Rectal smooth muscle tissue (tissue), 1 donor: ENCODE results near the gene FILIP1.

Experiments used
- H3K27ac ChIP-seq: one replicate; pipeline ENCODE4 v1.7.0; 2013; ENCODE audit warnings: low read depth, low read length, inconsistent platforms
- H3K27me3 ChIP-seq: one replicate; pipeline ENCODE4 v1.7.0; 2013; ENCODE audit warnings: low read length; ENCODE audit not compliant: control insufficient read depth, insufficient read depth
- H3K36me3 ChIP-seq: one replicate; pipeline ENCODE4 v1.7.0; 2013; ENCODE audit warnings: low read length; ENCODE audit not compliant: control insufficient read depth, insufficient read depth
- H3K4me1 ChIP-seq: one replicate; pipeline ENCODE4 v1.7.0; 2013; ENCODE audit warnings: low read length; ENCODE audit not compliant: control insufficient read depth, insufficient read depth
- H3K4me3 ChIP-seq: one replicate; pipeline ENCODE4 v1.7.0; 2013; ENCODE audit warnings: low read length
- H3K9ac ChIP-seq: one replicate; pipeline ENCODE4 v1.7.0; 2013; ENCODE audit warnings: low read length

The FILIP1 gene

DNA sequence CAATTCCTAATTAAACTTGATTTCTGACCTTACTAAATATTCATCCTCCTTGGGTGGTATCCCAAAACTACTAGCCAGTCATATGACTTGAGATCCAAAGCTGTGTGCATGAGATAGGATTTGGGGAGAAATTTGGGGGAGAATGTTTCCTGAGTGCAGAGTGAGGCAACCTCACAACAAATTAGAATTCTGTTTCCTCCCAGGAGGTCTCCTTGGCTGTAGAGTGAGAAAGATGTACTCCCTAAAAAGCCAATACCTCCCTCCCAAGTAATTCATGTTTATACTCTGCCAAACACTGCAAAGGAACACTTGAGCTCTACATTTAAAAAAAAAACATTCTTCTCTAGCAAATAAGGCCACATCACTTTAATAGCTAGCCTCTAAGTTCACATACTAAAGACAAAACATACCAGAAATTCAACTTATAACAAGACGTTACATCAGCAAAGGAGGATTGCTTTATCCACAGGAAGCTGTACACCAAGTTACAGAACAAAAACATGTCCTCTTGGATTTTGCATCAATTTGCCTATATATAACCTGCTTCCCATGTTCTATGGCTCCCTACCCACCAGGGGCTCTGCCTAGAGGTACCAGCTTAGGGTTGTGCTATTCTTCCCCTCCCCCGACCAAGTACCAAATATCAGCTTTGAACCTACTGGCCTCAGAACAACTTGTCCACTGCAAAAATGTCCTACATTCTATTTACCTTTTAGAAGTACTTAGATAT is 193.6 kb downstream of the FILIP1 start:
- Histone ChIP-seq H3K4me3 (no peak overlapping the region), H3K27ac (no peak overlapping the region), H3K27me3 (no peaks in the 10 kb centered on the region), H3K4me1 (peaks cover 9% of the 10 kb centered on the region), H3K36me3 (no peaks in the 10 kb centered on the region), H3K9ac (no peak overlapping the region)

DNA sequence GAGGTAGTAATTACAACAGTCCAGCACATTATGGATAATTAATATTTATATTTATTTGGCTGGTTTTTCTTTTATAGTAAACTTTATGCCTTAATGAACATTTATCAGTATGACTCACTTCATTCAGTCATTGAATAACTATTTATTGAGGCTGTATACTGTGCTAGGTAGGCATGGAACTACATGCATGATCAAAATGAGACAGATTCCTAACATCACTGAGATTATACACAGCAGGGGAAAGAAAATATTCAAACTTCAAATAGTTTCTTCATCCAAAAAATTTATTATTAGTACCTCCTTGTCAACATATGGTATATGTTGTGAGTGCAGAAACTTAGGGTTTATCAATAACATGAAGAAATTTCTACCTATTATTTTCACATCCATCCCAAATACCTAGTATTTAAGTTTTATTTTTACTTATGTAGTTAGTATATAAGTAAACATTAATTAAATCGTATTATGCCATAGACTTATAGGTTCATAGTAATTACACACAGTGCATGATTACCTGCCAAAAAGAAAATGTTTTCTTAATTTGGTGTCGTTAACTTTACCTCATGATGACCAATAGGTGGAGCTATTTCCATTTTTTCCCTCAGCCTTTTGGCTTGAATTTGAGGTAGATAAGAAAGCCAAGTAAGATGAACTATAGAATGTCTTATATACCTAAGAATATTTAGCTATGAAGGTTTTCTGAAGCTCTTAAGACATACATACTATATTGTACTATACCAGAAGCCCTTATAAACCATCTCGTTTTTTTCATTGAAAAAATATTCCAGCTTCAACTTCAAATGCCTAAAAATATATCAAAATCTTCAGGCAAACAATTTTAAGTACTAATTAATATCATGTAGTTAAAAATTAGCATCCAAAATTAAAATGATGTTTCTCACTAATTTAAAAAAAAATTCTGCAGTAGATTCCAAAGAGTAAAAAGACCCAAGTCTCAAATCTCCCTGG is 196.5 kb downstream of the FILIP1 start:
- Histone ChIP-seq H3K4me3 (no peak overlapping the region), H3K9ac (no peak overlapping the region), H3K4me1 (peaks cover 9% of the 10 kb centered on the region), H3K27me3 (no peaks in the 10 kb centered on the region), H3K36me3 (no peaks in the 10 kb centered on the region), H3K27ac (no peak overlapping the region)

DNA sequence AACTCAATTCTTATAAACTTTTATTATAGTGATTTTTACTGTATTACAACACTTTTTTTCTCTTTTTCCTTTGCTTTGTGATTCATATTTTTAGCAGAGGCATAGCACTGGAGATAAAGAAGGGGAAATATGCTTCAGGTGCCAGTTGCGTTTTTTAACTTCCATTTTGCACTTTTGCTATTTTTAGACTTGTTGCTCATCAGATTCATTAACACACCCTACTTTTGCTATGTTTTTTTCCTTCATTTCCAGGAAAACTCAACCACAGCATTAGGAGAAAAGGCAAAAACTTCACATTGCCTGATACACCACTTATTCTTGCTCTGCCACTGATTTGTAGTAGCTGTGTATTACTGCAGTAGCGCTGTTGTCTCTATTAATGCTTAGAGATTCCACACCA is 201.0 kb downstream of the FILIP1 start:
- Histone ChIP-seq H3K27me3 (no peaks in the 10 kb centered on the region), H3K27ac (no peak overlapping the region), H3K4me1 (no peaks in the 10 kb centered on the region), H3K9ac (no peak overlapping the region), H3K4me3 (no peak overlapping the region), H3K36me3 (no peaks in the 10 kb centered on the region)

DNA sequence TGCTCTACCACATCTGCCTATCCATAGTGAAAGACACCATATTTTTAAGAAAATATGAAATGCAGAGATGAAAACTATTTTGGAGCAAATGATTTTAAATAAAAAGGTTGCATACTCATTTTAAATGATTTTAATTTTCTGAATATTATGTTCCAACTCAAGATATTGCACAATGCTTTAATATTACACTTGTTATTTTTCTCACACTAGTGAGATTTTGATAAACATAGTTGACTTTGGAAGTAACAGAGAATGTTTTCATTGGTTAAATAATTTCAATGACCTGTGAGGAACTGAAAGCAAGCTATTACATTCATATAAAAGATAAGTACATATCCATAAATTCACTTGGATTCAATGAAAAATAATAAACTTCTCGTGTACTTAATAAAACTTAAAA is 201.9 kb downstream of the FILIP1 start:
- Histone ChIP-seq H3K27me3 (no peaks in the 10 kb centered on the region), H3K4me3 (no peak overlapping the region), H3K4me1 (no peaks in the 10 kb centered on the region), H3K27ac (no peak overlapping the region), H3K9ac (no peak overlapping the region), H3K36me3 (no peaks in the 10 kb centered on the region)

DNA sequence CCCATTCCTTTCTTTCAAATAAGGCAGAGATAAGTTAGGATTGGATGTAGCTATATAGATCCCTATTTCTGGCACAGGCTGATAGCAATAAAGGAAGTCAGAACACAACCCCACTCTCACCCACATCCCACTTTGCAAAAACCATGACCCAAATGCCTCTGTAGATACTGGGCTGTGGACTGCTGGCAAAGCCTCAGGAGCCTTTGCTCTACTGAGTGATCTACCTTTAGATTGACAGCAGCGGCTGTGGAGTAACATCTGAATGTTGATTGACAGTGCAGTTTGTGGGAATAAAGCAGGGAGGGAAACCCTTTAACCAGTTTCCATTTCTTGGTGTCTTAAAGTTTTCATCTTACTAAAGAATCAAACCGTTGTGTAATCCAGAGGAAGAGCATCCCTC is 202.3 kb downstream of the FILIP1 start:
- Histone ChIP-seq H3K4me1 (no peaks in the 10 kb centered on the region), H3K36me3 (no peaks in the 10 kb centered on the region), H3K27ac (no peak overlapping the region), H3K27me3 (no peaks in the 10 kb centered on the region), H3K9ac (no peak overlapping the region), H3K4me3 (no peak overlapping the region)

DNA sequence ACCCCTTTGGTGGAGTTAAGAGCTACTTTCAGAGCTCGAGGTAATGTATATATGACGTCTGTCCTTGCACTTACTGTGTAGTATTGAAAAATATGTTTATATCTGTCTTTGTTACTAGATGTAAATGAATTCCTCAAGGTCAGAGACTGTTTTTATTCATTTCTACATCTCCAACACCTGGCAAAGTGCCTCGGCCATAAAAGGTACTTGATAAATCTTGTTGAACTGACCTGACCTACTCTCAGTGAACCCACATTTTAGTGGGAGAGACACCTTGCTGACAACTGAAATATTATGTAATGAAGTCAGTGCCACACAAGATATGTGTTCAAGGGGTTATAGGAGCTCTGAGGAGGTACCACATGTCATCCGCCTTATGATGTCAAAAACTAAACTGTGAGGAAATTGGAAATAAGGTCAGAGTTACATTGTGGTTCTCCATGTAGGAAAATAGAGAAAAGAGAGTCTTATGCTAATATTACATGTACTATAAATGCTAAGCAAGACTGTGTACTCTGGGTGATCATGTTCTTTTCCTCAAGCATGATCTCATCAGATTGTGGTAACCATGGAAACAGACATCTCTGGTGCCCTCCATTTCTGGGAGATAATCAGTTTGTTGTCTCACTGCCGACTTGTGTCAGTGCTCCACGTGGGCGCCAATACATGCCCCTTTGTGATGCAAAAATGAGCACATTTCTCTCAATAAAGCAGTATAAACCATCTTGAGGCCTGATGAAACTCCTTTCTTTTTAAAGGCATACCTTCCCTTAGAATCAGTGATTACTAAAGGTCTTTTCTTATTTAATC is 203.3 kb downstream of the FILIP1 start:
- Histone ChIP-seq H3K36me3 (no peaks in the 10 kb centered on the region), H3K27me3 (no peaks in the 10 kb centered on the region), H3K4me3 (no peak overlapping the region), H3K4me1 (peaks cover 2% of the 10 kb centered on the region), H3K9ac (no peak overlapping the region), H3K27ac (peak overlapping the region; percentile 18)

DNA sequence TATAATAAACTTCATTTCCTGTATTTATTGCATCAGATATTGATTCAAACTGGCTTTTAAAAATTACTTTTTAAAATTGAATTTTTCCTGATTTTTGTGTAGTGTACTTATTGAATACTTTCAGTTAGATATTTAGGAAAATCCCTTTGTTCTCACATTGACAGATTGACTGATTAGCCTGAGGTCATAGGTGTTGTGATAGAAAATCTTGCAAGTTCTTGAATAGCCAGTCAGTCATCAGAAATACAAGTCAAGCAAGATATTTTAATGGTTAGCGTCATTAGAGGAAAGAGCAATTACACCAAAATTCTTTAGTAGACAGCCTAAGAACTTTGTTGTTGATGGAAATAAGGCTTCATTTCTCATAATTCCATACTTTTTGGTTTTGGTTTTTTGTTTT is 205.6 kb downstream of the FILIP1 start:
- Histone ChIP-seq H3K27me3 (no peaks in the 10 kb centered on the region), H3K4me3 (no peak overlapping the region), H3K27ac (no peak overlapping the region), H3K9ac (no peak overlapping the region), H3K36me3 (no peaks in the 10 kb centered on the region), H3K4me1 (peaks cover 3% of the 10 kb centered on the region)

DNA sequence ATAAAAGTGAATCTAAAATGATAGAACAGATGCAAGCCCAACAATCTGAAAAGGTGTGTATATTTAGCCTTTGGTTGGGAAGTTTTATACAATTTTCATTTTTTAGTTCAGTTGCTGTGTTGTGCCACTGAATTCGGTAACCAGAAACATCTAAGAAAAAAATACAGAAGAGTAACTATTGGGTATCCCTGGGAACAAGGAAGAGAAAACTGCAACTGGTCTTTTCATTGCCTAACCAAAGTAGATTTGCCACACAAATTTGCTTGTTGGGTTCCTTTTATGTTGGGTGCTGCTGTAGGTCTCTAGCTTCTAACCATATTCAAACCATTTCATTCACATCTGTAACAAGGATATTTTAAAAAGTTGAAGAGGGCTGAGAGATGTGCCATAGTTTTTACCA is 206.2 kb downstream of the FILIP1 start:
- H3K36me3 ChIP-seq, result no peaks in the 10 kb centered on the region
- no peak overlapping the region for H3K27ac ChIP-seq
- H3K9ac ChIP-seq, result no peak overlapping the region
- H3K4me1 ChIP-seq, result peaks cover 4% of the 10 kb centered on the region
- no peak overlapping the region for H3K4me3 ChIP-seq
- no peaks in the 10 kb centered on the region for H3K27me3 ChIP-seq

DNA sequence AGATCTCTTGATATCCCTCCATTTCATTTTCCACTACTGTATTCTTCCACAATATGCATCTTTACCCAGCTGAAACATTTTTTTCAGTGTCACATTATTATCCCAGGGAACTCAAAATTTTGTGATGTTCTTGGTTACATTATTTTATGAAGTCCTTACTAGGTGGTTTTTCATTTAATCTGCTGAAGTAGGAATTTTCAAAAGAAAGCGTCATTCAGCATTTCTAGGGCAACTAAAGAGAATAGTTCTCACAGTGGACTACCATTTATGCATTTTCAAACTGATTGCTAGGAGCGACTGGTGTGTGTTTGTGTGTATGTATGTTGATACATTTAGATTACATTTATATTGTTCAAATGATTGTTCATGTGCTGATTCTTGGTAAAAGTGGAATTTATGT is 206.6 kb downstream of the FILIP1 start:
- Histone ChIP-seq H3K27ac (no peak overlapping the region), H3K9ac (no peak overlapping the region), H3K4me3 (no peak overlapping the region), H3K36me3 (no peaks in the 10 kb centered on the region), H3K27me3 (no peaks in the 10 kb centered on the region), H3K4me1 (peaks cover 6% of the 10 kb centered on the region)

DNA sequence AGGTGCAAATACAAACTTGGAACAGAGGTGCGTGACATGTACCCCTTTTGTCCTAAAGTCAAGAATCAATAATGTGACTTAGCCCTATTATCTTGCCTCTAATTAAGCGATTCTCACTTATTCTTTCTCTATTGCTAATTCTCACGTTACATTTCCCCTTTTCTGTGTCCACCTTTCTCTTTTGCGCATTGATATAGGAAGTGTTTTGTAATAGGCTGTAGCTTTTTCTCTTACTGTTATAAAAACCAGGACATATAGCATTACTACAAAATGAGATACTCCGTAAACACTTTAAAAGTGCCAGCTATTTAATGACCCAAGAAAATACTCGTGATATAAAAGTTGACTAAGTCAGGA is 208.3 kb downstream of the FILIP1 start:
- H3K4me3 ChIP-seq, result peak overlapping the region; percentile 78
- peaks cover 7% of the 10 kb centered on the region for H3K4me1 ChIP-seq
- H3K27me3 ChIP-seq, result no peaks in the 10 kb centered on the region
- H3K9ac ChIP-seq, result peak overlapping the region; percentile 61
- H3K27ac ChIP-seq, result peak overlapping the region; percentile 83
- H3K36me3 ChIP-seq, result no peaks in the 10 kb centered on the region

DNA sequence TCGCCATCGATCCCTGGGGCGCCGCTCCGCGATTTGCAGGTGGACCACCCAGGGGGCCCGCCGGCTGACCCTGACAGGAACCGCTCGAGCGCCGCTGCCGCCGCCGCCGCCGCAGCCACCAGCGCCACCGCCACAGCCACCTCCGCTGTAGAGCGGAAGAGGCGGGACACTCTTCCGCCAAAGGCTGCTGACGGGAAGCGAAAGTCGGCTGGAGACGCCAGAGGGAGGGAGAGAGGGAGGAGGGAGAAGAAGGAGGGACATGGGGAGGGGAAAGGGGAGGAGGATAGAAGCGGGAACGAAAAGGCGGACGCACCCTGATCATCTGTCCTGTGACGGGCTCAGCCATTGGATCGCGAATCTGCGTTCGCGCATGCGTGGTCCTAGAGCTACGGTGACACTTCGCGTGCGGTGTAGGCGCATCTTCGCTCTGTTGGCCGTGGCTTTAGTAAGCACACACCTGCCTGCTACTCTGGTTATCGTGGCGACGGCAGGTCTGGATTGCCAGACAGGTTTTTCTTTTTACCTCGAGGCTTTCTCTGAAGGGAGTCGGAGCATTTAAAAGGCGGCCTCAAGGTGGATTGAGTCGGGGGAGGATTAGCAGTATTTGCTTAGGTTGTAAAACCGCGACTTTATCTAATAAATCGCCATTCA is 208.8 kb downstream of the FILIP1 start, which contains the start of gene TMEM30A:
Gene TMEM30A (minus strand): TSS at position 161 of the 651 bp plus-strand sequence. CDS start 154 bp downstream, at position 7.
- peak within 1 kb of the TSS; percentile 82 for H3K4me3 ChIP-seq

More for the DNA sequence above, 208.8 kb downstream of the FILIP1 start, which contains the start of gene TMEM30A:
- peak within 1 kb of the TSS; percentile 85 for H3K9ac ChIP-seq
- H3K36me3 ChIP-seq, result no peaks in the 10 kb centered on the region
- no peaks in the 10 kb centered on the region for H3K27me3 ChIP-seq
- peaks cover 7% of the 10 kb centered on the region for H3K4me1 ChIP-seq
- H3K27ac ChIP-seq, result peak within 1 kb of the TSS; percentile 89
